ENCODE measurements around the gene RAPH1.

DNA sequence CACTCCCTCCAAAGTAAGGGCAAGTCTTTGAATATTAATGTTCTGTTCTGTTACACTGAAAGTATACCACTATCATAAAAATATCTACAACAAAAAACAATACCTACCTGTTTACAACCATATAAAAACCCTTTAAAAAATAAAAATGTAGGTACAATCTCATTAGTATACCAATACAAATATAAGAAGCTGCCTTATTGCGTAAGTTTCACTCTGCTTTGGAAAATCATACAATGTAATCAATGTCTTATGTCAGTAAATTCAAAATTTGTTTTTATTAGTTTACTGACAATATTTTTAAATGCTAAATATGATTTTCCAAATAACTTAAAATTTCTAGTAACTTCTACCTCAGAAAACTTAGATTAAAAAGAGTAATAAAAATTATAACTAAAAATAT lies 72.8 kb downstream of the RAPH1 start:
- TF ChIP-seq FOXK1 (CRISPR knock-in tag; IDR thresholded peaks at IDR 0.05; ENCODE audit: borderline replicate concordance) (no peak), POLR2A (conservative IDR thresholded peaks at IDR 0.05) (no peak), CTCF (IDR thresholded peaks at IDR 0.05 in 2 of 3, conservative IDR thresholded peaks at IDR 0.05 in 1 of 3; ENCODE audit: insufficient read depth in 2 of 3, low read depth in 1 of 3, low read length in 3 of 3) (no peak), ZNF324 (CRISPR knock-in tag; IDR thresholded peaks at IDR 0.05) (no peak), FOXA1 (IDR thresholded peaks at IDR 0.05; ENCODE audit: borderline replicate concordance) (no peak), SETDB1 (IDR thresholded peaks at IDR 0.05; ENCODE audit: low read length) (no peak), SOX6 (IDR thresholded peaks at IDR 0.05) (no peak), FOXM1 (IDR thresholded peaks at IDR 0.05; ENCODE audit: low read depth) (no peak), FOXM1 (CRISPR knock-in tag; IDR thresholded peaks at IDR 0.05; ENCODE audit: low read depth) (no peak), MYC (IDR thresholded peaks at IDR 0.05; ENCODE audit: low read depth, low read length) (no peak), MYC (CRISPR knock-in tag; IDR thresholded peaks at IDR 0.05; ENCODE audit: borderline replicate concordance, low read depth) (no peak)
- TF ChIP-seq, protein P1, sequence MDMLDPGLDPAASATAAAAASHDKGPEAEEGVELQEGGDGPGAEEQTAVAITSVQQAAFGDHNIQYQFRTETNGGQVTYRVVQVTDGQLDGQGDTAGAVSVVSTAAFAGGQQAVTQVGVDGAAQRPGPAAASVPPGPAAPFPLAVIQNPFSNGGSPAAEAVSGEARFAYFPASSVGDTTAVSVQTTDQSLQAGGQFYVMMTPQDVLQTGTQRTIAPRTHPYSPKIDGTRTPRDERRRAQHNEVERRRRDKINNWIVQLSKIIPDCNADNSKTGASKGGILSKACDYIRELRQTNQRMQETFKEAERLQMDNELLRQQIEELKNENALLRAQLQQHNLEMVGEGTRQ (CRISPR knock-in tag; IDR thresholded peaks at IDR 0.05) = no peak

Measured in K562 (cell line).